Activated CD8-positive, alpha-beta memory T cell treated with anti-CD3 and anti-CD28 coated beads for 36 hours (primary cell): ENCODE data around the gene CLDN25. TPM values are rescaled to one million over a fixed set of nuclear protein-coding genes. Genes with fewer than 3 reads are reported as not detected.
"Not testable (repeated sequence)": the region's sequence is repeated elsewhere in the genome, so short reads cannot be mapped to it uniquely, and the experiment has no call there.

Source experiments
- CTCF ChIA-PET: fragments of 350-600 bp; sonication (Branson Sonifier 250); formaldehyde crosslinking; loops from one replicate; lab custom pipeline; 2021; ENCODE audit warnings: antibody characterized with exemption; lab: Charles Lee
- POLR2A ChIA-PET: fragments of 350-600 bp; sonication (Branson Sonifier 250); formaldehyde crosslinking; loops from one replicate; lab custom pipeline; 2021; ENCODE audit warnings: antibody characterized with exemption; lab: Charles Lee
- total RNA-seq, 2 experiments: library from RNA; stranded (reverse); gene quantifications; one replicate each; pipeline ENCODE4 v1.2.3, GENCODE V29; 2021

CLDN25 gene
- not detected for total RNA-seq

DNA sequence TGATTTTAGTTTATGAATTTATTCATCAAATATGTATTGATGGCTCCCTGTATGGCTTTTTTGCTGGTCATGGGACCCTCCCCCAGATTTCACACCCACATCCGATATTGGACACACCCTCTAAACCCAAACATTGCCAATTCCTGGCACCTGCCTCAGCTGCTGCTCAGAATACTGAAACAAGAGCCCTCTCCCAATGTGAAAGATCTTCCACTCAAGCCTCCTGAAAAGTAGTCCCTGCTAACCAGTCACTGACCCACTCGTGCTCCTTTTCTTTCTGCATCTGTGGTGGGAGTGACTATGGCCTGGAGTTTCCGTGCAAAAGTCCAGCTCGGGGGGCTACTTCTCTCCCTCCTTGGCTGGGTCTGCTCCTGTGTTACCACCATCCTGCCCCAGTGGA lies at the start of gene CLDN25:
Gene CLDN25, plus strand, starts transcription at position 301 of the 400 bp plus-strand sequence. Its CDS starts 0 bp downstream, at position 301.
- ChIA-PET CTCF (no interaction called here), POLR2A (no interaction called here)

- ChIA-PET POLR2A (interaction anchor here (0.7 kb wide), 1 partner anchor 104 kb away, joined by 3 read pairs; no protein-coding TSS in a partner anchor), CTCF (no interaction called here)
Observed at GRCh38 chr11:113730887-113731726, 48.5 kb upstream of the CLDN25 start.

GRCh38 chr11:113732092-113732491 lies 47.5 kb upstream of the CLDN25 start:
- POLR2A ChIA-PET = no interaction called here
- CTCF ChIA-PET = no interaction called here

- CTCF ChIA-PET = interaction anchor here (0.7 kb wide), 1 partner anchor 1618 kb away, joined by 3 read pairs; no protein-coding TSS in a partner anchor
- POLR2A ChIA-PET = no interaction called here
Observed at GRCh38 chr11:113736323-113736722, 43.3 kb upstream of the CLDN25 start.

DNA sequence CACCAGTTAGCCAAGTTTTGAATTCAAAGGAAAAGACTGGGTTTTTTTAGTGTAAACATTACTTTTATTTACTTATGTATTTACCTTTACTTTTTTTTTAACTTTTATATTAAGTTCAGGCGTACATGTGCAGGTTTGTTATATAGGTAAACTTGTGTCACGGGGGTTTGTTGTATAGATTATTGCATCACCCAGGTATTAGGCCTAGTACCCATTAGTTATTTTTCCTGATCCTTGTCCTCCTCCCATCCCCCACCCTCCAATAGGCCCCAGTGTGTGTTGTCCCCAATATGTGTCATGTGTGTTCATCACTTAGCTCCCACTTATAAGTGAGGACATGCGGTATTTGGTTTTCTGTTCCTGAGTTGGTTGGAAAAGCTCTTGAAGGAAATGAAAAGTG lies 26.7 kb upstream of the CLDN25 start:
- ChIA-PET CTCF (no interaction called here), POLR2A (interaction anchor here (0.5 kb wide), 1 partner anchor 17 kb away, joined by 5 read pairs; no protein-coding TSS in a partner anchor)

GRCh38 chr11:113760241-113760640 lies 19.4 kb upstream of the CLDN25 start:
- POLR2A ChIA-PET = no interaction called here

GRCh38 chr11:113763040-113763439 lies 16.6 kb upstream of the CLDN25 start:
- POLR2A ChIA-PET, CTCF ChIA-PET: not testable (repeated sequence)

More at GRCh38 chr11:113760241-113760640, 19.4 kb upstream of the CLDN25 start:
- CTCF ChIA-PET = no interaction called here

- ChIA-PET POLR2A (no interaction called here), CTCF (no interaction called here)
Observed at GRCh38 chr11:113764527-113765219, 14.9 kb upstream of the CLDN25 start.

DNA sequence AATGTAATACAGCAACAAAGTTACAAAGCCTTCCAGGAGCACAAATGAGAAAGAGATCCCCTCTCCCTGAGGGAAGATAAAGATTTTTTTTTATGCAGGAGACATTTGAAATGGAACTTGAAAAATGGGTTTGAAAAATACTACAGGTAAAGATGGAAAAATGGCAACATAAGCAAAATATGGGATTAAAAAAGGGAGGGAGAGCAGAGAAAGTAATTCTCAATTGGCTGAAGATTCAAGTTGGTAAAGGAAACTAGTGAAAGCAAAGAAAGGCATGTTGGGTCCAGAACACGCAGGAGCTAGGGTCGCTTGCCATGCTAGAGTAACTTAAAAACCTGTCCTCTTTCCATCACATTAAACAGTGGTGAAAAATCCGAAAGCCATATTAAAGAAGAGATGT lies 7.6 kb upstream of the CLDN25 start:
- POLR2A ChIA-PET = no interaction called here
- CTCF ChIA-PET = interaction anchor here (0.6 to 1.8 kb wide), 2 partner anchors 458 to 1184 kb away, joined by 3 to 6 read pairs; partner anchors contain the start of gene TTC12

GRCh38 chr11:113773092-113773415 lies 6.5 kb upstream of the CLDN25 start:
- POLR2A ChIA-PET = no interaction called here
- CTCF ChIA-PET = interaction anchor here (0.6 to 1.8 kb wide), 4 partner anchors 45 to 465 kb away, joined by 3 to 6 read pairs (median 3); partner anchors contain the start of gene TTC12

- ChIA-PET POLR2A (no interaction called here), CTCF (interaction anchor here (0.6 to 1.8 kb wide), 3 partner anchors 45 to 459 kb away, joined by 3 to 6 read pairs (median 3); partner anchors contain the start of gene TTC12)
Observed at GRCh38 chr11:113773416-113774173, 6.0 kb upstream of the CLDN25 start, which contains the start of gene ZW10. TSS of gene ZW10 (minus strand) at chr11:113773692. CDS start at chr11:113773666, 26 bp downstream.

DNA sequence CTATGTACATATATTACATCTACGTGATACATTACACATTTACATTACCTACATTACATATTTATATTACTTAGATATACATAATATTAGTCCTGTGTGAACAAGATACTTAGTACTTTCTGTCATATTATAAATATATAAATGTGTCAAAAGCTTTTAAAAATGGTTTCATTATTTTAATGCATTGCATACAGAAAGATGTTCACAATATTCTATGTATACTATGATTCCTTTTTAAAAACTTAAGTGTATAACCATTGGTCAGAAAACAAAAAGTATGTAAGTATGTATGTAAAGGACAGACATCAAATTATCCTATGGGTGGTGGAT lies 5.5 kb upstream of the CLDN25 start:
- POLR2A ChIA-PET = no interaction called here
- CTCF ChIA-PET = no interaction called here

DNA sequence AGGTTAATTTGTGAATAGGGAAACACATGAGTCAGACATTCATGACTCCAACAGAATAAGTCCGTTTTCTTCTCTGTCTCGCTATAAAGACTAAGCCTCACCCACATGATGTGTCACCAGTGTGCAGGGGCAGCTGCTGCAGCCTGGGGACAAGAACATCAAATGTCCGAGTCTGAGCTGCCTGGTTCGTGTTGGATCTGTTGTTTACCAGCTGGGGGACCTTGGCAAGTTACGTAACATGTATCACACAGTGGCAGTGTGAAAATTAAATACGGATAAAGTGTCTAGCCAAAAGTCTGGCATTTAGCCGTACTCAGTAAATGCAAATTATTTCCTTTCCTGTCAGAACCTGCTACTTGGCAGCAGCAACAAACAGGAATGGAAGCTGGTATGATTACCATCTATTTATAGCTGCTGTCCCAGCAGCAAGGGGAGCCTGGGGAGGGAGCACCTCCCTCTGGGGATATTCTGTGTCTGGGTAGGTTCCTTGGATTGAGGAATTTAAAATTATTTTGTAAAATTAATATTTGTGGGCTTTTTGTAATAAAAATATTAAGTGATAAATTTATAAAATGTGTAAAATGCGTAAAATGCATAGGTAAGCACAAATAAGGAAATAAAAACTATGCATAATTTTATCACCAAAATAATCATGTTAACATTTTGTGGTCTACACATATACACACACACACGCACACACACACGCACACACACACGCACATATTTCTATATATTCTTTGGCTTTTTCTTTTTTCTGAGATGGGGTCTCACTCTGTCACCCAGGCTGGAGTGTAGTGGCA lies 1.3 kb upstream of the CLDN25 start:
- ChIA-PET POLR2A (no interaction called here), CTCF (no interaction called here)

DNA sequence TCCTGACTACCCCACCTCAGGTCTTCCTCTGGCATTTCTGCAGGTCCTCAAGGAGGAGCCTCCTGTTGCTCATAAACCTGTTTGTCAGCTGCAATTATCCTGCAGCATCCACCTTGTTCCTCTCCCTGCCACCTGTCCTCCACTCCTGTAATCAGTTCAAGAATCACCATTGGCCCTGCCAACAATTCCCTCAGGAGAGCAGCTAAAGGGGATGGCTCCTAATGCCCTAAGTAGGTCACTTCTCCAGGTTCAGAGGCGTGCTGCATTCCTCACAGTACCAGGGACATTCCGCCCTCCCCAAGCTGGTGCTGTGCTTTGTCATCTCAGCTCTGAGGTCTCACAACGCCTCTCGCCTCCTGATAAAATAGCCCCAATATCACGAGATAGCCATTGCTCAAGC lies 2.1 kb downstream of the CLDN25 start:
- ChIA-PET POLR2A (no interaction called here), CTCF (interaction anchor here (1.0 kb wide), 1 partner anchor 13 kb away, joined by 3 read pairs; no protein-coding TSS in a partner anchor)

DNA sequence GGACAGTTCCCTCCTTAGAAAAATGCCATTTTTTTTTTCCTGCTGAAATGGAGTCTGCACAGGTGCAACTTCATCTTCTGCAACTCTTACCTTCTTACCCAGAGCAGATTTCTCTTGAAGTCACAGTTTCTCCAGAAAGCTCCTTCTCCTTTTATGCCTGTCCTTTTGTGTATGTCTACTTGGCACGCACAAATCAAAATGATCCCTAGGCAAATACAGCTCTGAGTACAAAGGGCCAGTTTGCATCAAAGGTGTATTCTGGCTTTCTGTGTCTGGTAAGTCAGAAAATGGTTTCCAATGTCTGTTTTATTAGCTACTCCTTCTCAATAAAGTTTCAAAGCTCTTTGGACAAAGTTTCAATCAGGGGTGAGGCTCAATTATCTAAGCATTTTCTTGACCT lies 2.5 kb downstream of the CLDN25 start:
- POLR2A ChIA-PET = no interaction called here

DNA sequence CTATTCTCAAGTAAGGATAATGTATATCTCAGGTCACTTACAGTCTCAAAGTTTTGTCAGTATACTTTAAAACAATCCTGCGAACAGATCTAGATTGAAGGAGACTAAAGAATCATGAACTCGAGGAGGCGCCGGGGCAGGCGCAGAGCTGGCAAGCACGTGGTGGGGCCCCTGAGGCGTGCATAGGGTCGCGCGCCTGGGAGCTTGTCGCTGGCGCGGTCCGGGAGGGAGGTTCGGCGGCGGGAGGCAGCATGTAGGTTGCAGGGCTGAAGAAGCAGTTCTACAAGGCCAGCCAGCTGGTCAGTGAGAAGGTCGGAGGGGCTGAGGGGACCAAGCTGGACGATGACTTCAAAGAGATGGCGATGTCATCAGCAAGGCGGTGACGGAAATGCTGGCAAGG lies 9.4 kb downstream of the CLDN25 start:
- CTCF ChIA-PET, POLR2A ChIA-PET: not testable (repeated sequence)

More for the DNA sequence above, 2.5 kb downstream of the CLDN25 start:
- CTCF ChIA-PET = interaction anchor here (1.0 kb wide), 1 partner anchor 12 kb away, joined by 3 read pairs; no protein-coding TSS in a partner anchor

DNA sequence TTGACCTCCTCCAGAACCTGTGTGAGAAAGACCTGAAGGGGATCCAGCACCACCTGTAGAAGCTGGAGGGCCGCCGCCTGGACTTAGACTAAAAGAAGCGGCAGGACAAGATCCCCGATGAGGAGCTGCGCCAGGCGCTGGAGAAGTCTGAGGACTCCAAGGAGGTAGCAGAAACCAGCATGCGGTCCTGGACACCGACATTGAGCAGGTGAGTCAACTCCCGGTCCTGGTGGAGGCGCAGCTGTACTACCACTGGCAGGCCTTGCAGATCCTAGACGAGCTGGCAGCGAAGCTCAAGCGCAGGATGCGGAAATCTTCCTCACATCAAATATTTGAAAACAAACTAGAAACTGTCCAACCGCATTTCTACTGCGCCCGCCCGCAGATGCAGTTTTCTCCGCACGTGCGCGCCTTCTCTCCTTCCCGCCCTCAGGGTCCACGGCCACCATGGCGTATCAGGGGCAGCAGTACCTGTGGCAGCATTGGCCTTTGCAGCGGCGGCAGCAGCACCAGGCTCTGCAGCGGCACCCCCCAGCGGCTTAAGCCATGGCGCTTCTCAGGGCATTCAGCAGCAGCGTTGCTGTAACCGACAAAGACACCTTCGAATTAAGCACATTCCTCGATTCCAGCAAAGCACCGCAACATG lies 10.2 kb downstream of the CLDN25 start:
- ChIA-PET CTCF (no interaction called here), POLR2A (no interaction called here)

DNA sequence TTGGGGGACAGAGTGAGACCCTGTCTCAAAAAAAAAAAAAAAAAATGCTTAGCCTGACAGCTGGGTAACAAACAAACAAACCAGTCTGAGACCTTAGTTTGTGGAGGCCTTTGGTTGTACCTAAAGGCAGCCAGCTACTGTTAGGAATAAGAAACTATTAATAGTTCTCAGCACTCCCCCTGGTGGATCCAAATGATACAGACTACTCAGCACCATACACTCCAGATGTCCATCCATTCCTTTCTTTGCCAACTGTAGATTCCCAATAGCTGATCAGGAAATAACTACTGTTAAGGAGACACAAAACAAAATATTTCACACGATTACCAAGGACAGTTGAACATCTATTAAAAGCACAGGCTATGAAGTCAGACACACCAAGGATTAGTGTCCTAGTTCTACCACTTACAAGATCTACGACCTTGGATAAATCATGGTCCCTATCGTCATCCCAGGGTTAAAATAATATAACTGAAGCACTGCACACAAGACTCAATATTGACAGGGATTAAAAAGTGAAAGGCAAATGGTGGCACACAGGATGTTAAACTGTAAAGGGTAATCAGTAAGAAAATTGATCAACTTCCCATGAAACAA lies 17.2 kb downstream of the CLDN25 start:
- CTCF ChIA-PET = interaction anchor here (0.6 to 1.4 kb wide), 3 partner anchors 99 to 484 kb away, joined by 3 to 4 read pairs (median 3); no protein-coding TSS in a partner anchor
- POLR2A ChIA-PET = no interaction called here
